ENCODE data around the gene ELK4.

DNA sequence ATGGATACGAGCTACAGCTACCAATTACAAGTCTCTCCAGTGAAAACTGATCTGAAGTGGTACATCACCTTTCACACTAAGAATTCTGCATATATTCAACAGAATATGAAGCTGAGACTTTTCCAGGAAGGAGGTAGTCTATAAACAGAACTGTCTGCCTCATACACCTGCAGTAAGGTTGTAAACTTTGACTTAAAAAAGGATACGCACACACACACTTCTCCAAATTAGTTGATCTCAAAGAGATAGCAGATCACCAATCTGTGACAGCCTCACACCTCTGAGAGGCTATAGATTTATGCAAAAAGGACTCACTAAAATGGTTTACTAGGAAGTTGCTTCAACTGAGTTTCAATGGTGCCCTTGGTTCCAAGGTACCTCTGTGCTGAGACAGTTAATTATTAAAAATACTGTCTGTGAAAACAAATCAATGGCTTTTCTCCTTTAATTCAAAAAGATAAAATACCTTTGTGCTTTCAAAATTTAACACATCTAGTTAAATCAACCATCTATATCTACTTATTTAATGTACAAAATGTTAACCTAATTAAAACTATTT, 17.9 kb downstream of the ELK4 start:
- no peak for TF ChIP-seq POLR2A (IDR thresholded peaks at IDR 0.05; ENCODE audit: low read depth, low read length)
- TF ChIP-seq, protein P1, sequence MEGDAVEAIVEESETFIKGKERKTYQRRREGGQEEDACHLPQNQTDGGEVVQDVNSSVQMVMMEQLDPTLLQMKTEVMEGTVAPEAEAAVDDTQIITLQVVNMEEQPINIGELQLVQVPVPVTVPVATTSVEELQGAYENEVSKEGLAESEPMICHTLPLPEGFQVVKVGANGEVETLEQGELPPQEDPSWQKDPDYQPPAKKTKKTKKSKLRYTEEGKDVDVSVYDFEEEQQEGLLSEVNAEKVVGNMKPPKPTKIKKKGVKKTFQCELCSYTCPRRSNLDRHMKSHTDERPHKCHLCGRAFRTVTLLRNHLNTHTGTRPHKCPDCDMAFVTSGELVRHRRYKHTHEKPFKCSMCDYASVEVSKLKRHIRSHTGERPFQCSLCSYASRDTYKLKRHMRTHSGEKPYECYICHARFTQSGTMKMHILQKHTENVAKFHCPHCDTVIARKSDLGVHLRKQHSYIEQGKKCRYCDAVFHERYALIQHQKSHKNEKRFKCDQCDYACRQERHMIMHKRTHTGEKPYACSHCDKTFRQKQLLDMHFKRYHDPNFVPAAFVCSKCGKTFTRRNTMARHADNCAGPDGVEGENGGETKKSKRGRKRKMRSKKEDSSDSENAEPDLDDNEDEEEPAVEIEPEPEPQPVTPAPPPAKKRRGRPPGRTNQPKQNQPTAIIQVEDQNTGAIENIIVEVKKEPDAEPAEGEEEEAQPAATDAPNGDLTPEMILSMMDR (IDR thresholded peaks at IDR 0.05; ENCODE audit: extremely low read depth in 1 of 2, insufficient read depth in 1 of 2, low read depth in 1 of 2, low read length in 2 of 2): no peak
